Activated CD4-positive, alpha-beta memory T cell treated with anti-CD3 and anti-CD28 coated beads, Interleukin-2, amount 10 ng/mL, durations not matched to agents 7 days and 5 days (primary cell): ENCODE data around the gene PLA2G6. TPM values are rescaled to one million over a fixed set of nuclear protein-coding genes. Genes with fewer than 3 reads are reported as not detected.
A peak's percentile ranks its signal among the peaks of the same experiment; 100 is the strongest.

ENCODE experiments used
- CTCF ChIA-PET: fragments of 350-600 bp; sonication (Branson Sonifier 250); formaldehyde crosslinking; loops from one replicate; lab custom pipeline; 2021; ENCODE audit warnings: antibody characterized with exemption, inconsistent platforms; lab: Charles Lee
- POLR2A ChIA-PET: fragments of 350-600 bp; sonication (Branson Sonifier 250); formaldehyde crosslinking; loops from one replicate; lab custom pipeline; 2021; ENCODE audit warnings: antibody characterized with exemption; lab: Charles Lee
- DNase-seq: peaks from one replicate; pipeline ENCODE4 v3.0.0-alpha.2; 2020
- H3K27ac Mint-ChIP-seq: one replicate; pipeline ENCODE4 v1.8.0; 2021; ENCODE audit warnings: mild to moderate bottlenecking, mixed read lengths
- H3K27me3 Mint-ChIP-seq: one replicate; pipeline ENCODE4 v1.8.0; 2021; ENCODE audit warnings: mixed read lengths
- H3K36me3 Mint-ChIP-seq: one replicate; pipeline ENCODE4 v1.8.0; 2021; ENCODE audit warnings: low read depth, mixed read lengths
- H3K4me1 Mint-ChIP-seq: one replicate; pipeline ENCODE4 v1.8.0; 2021; ENCODE audit warnings: mixed read lengths
- H3K4me3 Mint-ChIP-seq: one replicate; pipeline ENCODE4 v1.8.0; 2021; ENCODE audit warnings: mild to moderate bottlenecking, mixed read lengths
- H3K9me3 Mint-ChIP-seq: one replicate; pipeline ENCODE4 v1.8.0; 2021; ENCODE audit warnings: mixed read lengths
- total RNA-seq, 2 experiments: library from RNA; stranded (reverse); gene quantifications; one replicate each; pipeline ENCODE4 v1.2.3, GENCODE V29; 2021

The PLA2G6 gene, protein sequence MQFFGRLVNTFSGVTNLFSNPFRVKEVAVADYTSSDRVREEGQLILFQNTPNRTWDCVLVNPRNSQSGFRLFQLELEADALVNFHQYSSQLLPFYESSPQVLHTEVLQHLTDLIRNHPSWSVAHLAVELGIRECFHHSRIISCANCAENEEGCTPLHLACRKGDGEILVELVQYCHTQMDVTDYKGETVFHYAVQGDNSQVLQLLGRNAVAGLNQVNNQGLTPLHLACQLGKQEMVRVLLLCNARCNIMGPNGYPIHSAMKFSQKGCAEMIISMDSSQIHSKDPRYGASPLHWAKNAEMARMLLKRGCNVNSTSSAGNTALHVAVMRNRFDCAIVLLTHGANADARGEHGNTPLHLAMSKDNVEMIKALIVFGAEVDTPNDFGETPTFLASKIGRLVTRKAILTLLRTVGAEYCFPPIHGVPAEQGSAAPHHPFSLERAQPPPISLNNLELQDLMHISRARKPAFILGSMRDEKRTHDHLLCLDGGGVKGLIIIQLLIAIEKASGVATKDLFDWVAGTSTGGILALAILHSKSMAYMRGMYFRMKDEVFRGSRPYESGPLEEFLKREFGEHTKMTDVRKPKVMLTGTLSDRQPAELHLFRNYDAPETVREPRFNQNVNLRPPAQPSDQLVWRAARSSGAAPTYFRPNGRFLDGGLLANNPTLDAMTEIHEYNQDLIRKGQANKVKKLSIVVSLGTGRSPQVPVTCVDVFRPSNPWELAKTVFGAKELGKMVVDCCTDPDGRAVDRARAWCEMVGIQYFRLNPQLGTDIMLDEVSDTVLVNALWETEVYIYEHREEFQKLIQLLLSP
- total RNA-seq: 10 to 100 TPM; 80.7 to 85.7 TPM

- H3K9me3 Mint-ChIP-seq: no peaks in the 10 kb centered on the region
- peak within 1 kb of the TSS; percentile 99 for H3K27ac Mint-ChIP-seq
- peaks cover 59% of the 10 kb centered on the region for H3K4me1 Mint-ChIP-seq
- POLR2A ChIA-PET: interaction anchor here (0.6 to 3.2 kb wide), 13 partner anchors 8 to 518 kb away, joined by 3 to 93 read pairs (median 4); partner anchors contain the start of genes EIF3L and MAFF
- peaks cover 14% of the 10 kb centered on the region for H3K36me3 Mint-ChIP-seq
- peak; percentile 99 for DNase-seq
- CTCF ChIA-PET: interaction anchor here (0.7 to 1.9 kb wide), 7 partner anchors 20 to 589 kb away, joined by 3 to 9 read pairs (median 4); partner anchors contain the start of gene MAFF
- peak within 1 kb of the TSS; percentile 98 for H3K4me3 Mint-ChIP-seq
- H3K27me3 Mint-ChIP-seq: peaks cover 8% of the 10 kb centered on the region
These were observed at the start of gene PLA2G6 for GRCh38 chr22:38181453-38182200. Gene PLA2G6 (minus strand): TSS chr22:38181830. CDS start chr22:38169426, 12,404 bp downstream.

DNA sequence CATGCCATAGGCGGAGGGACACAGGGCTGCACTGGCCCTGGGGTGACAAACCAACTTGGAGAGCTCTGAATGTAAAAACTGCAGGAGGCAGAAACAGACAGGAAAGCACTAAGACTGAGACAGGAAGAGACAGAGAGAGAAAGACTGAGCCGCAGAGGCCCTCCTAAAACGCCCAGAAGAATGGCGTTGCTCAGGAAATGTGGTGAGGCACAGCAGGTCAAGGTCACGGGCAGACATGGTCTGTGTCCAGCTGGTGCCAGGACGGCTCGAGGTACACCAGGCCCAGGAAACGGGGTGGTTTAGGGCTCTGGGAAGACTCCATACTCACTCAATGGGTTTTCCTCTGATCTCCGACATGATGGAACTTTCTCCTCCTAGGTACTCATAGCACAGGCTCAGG, 49.3 kb upstream of the PLA2G6 start:
- peaks cover 22% of the 10 kb centered on the region for H3K4me1 Mint-ChIP-seq
- DNase-seq: no peak
- CTCF ChIA-PET: interaction anchor here (0.7 to 3.5 kb wide), 16 partner anchors 11 to 179 kb away, joined by 3 to 18 read pairs (median 5); partner anchors contain the start of gene MAFF
- H3K4me3 Mint-ChIP-seq: no peak overlapping the region
- H3K27me3 Mint-ChIP-seq: no peaks in the 10 kb centered on the region
- POLR2A ChIA-PET: interaction anchor here (0.9 to 1.1 kb wide), 2 partner anchors 30 to 117 kb away, joined by 3 to 4 read pairs; no protein-coding TSS in a partner anchor
- peaks cover 21% of the 10 kb centered on the region for H3K36me3 Mint-ChIP-seq
- H3K9me3 Mint-ChIP-seq: no peaks in the 10 kb centered on the region
- H3K27ac Mint-ChIP-seq: no peak overlapping the region

GRCh38 chr22:38230108-38230825, 48.6 kb upstream of the PLA2G6 start:
- POLR2A ChIA-PET: interaction anchor here (0.9 to 1.1 kb wide), 2 partner anchors 29 to 116 kb away, joined by 3 to 4 read pairs; no protein-coding TSS in a partner anchor
- peak; percentile 66 for DNase-seq
- peaks cover 21% of the 10 kb centered on the region for H3K36me3 Mint-ChIP-seq
- no peaks in the 10 kb centered on the region for H3K27me3 Mint-ChIP-seq
- H3K4me3 Mint-ChIP-seq: no peak overlapping the region
- peak overlapping the region; percentile 58 for H3K27ac Mint-ChIP-seq
- CTCF ChIA-PET: interaction anchor here (0.7 to 3.5 kb wide), 17 partner anchors 11 to 178 kb away, joined by 3 to 18 read pairs (median 4); partner anchors contain the start of gene MAFF
- peaks cover 22% of the 10 kb centered on the region for H3K4me1 Mint-ChIP-seq
- H3K9me3 Mint-ChIP-seq: no peaks in the 10 kb centered on the region

DNA sequence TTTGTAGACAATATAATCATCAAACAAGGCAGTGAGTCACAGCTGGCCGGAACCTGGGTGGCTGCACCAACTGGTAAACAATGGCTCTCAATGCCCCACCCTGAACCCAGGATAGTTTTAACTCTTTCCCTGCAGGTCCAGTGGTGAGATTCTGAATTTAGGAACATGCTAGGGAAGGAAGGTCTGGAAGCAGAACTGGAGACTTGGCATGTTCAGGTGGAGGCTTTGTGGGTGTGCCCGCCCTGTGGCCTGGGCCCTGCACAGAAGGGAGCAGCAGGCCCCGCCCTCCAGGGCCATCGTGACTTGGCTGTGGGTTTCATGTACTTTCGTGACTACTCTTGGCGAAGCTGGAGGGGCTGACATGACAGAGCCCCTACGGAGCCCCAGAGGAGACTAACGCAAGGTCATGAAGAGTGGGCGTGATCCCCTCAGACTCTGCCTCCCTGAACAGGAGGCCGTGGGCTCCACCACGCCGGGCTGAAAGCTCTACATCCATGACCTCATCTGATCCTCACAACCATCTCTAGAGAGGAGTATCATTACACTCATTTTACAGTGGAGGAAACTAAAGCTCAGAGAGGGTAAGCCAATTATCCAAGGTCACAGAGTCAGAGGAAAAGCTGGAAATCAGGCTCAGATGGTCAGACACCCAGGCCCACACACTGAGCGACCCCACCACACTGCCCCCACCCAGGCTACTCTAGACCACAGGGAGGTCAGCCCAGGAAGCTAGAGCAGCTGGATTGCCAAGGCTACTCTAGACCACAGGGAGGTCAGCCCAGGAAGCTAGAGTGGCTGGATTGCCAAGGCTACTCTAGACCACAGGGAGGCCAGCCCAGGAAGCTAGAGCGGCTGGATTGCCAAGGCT, 47.5 kb upstream of the PLA2G6 start:
- Mint-ChIP-seq H3K9me3 (no peaks in the 10 kb centered on the region), H3K27ac (peak overlapping the region; percentile 80), H3K4me3 (no peak overlapping the region), H3K36me3 (peaks cover 17% of the 10 kb centered on the region), H3K27me3 (no peaks in the 10 kb centered on the region), H3K4me1 (peaks cover 22% of the 10 kb centered on the region)
- POLR2A ChIA-PET: interaction anchor here (0.6 to 2.1 kb wide), 4 partner anchors 24 to 174 kb away, joined by 3 to 5 read pairs (median 3); partner anchors contain the start of gene PLA2G6
- peak; percentile 28 for DNase-seq
- CTCF ChIA-PET: interaction anchor here (0.5 to 3.5 kb wide), 14 partner anchors 13 to 177 kb away, joined by 3 to 18 read pairs (median 4); partner anchors contain the start of gene MAFF

GRCh38 chr22:38228326-38228872, 46.8 kb upstream of the PLA2G6 start:
- Mint-ChIP-seq H3K27me3 (no peaks in the 10 kb centered on the region), H3K4me3 (no peak overlapping the region), H3K36me3 (peaks cover 20% of the 10 kb centered on the region), H3K27ac (peak overlapping the region; percentile 80), H3K4me1 (peaks cover 22% of the 10 kb centered on the region), H3K9me3 (no peaks in the 10 kb centered on the region)
- CTCF ChIA-PET: interaction anchor here (0.5 to 3.5 kb wide), 4 partner anchors 22 to 176 kb away, joined by 3 to 18 read pairs (median 10); partner anchors contain the start of gene MAFF
- POLR2A ChIA-PET: interaction anchor here (0.7 to 2.1 kb wide), 4 partner anchors 11 to 47 kb away, joined by 3 to 5 read pairs (median 3); partner anchors contain the start of gene PLA2G6
- no peak for DNase-seq

GRCh38 chr22:38226853-38227649, 45.4 kb upstream of the PLA2G6 start:
- H3K27me3 Mint-ChIP-seq: no peaks in the 10 kb centered on the region
- no peaks in the 10 kb centered on the region for H3K9me3 Mint-ChIP-seq
- CTCF ChIA-PET: no interaction called here
- H3K4me1 Mint-ChIP-seq: peaks cover 22% of the 10 kb centered on the region
- POLR2A ChIA-PET: no interaction called here
- no peak overlapping the region for H3K4me3 Mint-ChIP-seq
- peaks cover 20% of the 10 kb centered on the region for H3K36me3 Mint-ChIP-seq
- H3K27ac Mint-ChIP-seq: no peak overlapping the region
- DNase-seq: no peak

GRCh38 chr22:38223289-38223960, 41.8 kb upstream of the PLA2G6 start:
- peaks cover 20% of the 10 kb centered on the region for H3K4me1 Mint-ChIP-seq
- H3K9me3 Mint-ChIP-seq: no peaks in the 10 kb centered on the region
- CTCF ChIA-PET: interaction anchor here (1.4 kb wide), 1 partner anchor 9 kb away, joined by 3 read pairs; no protein-coding TSS in a partner anchor
- no peak overlapping the region for H3K27ac Mint-ChIP-seq
- H3K27me3 Mint-ChIP-seq: no peaks in the 10 kb centered on the region
- peaks cover 8% of the 10 kb centered on the region for H3K36me3 Mint-ChIP-seq
- H3K4me3 Mint-ChIP-seq: no peak overlapping the region
- no peak for DNase-seq
- POLR2A ChIA-PET: no interaction called here

DNA sequence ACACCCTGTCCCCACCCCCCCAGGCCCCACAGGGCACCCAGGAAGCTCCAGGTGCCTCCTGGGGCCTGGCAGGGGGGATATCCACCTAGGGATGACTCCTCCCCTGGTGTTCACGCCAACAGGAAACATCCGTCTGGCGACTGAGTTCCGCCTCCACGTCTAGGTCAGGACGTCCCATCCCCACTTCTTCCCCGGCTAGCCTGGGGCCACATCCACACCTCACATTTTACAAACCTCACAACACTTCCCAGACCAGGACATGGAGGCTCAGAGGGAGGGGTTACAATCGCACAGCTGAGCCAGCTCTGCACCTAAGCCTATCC, 41.1 kb upstream of the PLA2G6 start:
- no peak for DNase-seq
- Mint-ChIP-seq H3K27ac (no peak overlapping the region), H3K9me3 (no peaks in the 10 kb centered on the region), H3K27me3 (no peaks in the 10 kb centered on the region), H3K36me3 (peaks cover 8% of the 10 kb centered on the region), H3K4me1 (peaks cover 26% of the 10 kb centered on the region), H3K4me3 (no peak overlapping the region)
- CTCF ChIA-PET: interaction anchor here (0.5 to 1.4 kb wide), 3 partner anchors 8 to 193 kb away, joined by 3 read pairs; no protein-coding TSS in a partner anchor
- POLR2A ChIA-PET: no interaction called here

- DNase-seq: no peak
- ChIA-PET POLR2A (no interaction called here), CTCF (interaction anchor here (0.5 to 1.4 kb wide), 3 partner anchors 8 to 194 kb away, joined by 3 read pairs; no protein-coding TSS in a partner anchor)
- Mint-ChIP-seq H3K4me3 (no peak overlapping the region), H3K9me3 (no peaks in the 10 kb centered on the region), H3K27me3 (no peaks in the 10 kb centered on the region), H3K36me3 (peaks cover 8% of the 10 kb centered on the region), H3K27ac (no peak overlapping the region), H3K4me1 (peaks cover 27% of the 10 kb centered on the region)
These were observed 40.5 kb upstream of the PLA2G6 start for GRCh38 chr22:38221908-38222796.
